Measurements from ENCODE around the gene SNX9. TPM values are rescaled to one million over a fixed set of nuclear protein-coding genes. Genes with fewer than 3 reads are reported as not detected.

SNX9 gene
- total RNA-seq, 1 experiment from 2014 or later = 33.1 TPM

- no peak overlapping the region for H3K27ac Mint-ChIP-seq (ENCODE audit: low read depth, unreplicated experiment)
- no peak for TF ChIP-seq CTCF (IDR thresholded peaks at IDR 0.05; ENCODE audit: unreplicated experiment)
- no TSS peak for BruUV-seq (replicated peaks)
- DNase-seq (ENCODE audit: unreplicated experiment) = no peak
- no peaks in the 10 kb centered on the region for H3K27me3 Mint-ChIP-seq (ENCODE audit: insufficient read depth, unreplicated experiment)
- intact Hi-C loops (cut with micrococcal nuclease) = no loop called here
- H3K4me1 Mint-ChIP-seq (ENCODE audit: insufficient read depth, unreplicated experiment) = no peaks in the 10 kb centered on the region
- H3K4me3 Mint-ChIP-seq (ENCODE audit: unreplicated experiment) = no peak overlapping the region
- POLR2A ChIA-PET = interaction anchor here (0.7 kb wide), 1 partner anchor 7 kb away, joined by 3 read pairs; no protein-coding TSS in a partner anchor
- peaks cover 55% of the 10 kb centered on the region for H3K36me3 Mint-ChIP-seq (ENCODE audit: insufficient read depth, unreplicated experiment)
- CTCF ChIA-PET = interaction anchor here (0.6 to 1.9 kb wide), 5 partner anchors 11 to 124 kb away, joined by 3 to 4 read pairs (median 4); no protein-coding TSS in a partner anchor
- no peaks in the 10 kb centered on the region for H3K9me3 Mint-ChIP-seq (ENCODE audit: unreplicated experiment)
Measured at GRCh38 chr6:157885211-157885788, 62.3 kb downstream of the SNX9 start.

- Mint-ChIP-seq H3K9me3 (ENCODE audit: unreplicated experiment) (no peaks in the 10 kb centered on the region), H3K27ac (ENCODE audit: low read depth, unreplicated experiment) (no peak overlapping the region), H3K4me3 (ENCODE audit: unreplicated experiment) (no peak overlapping the region), H3K27me3 (ENCODE audit: insufficient read depth, unreplicated experiment) (no peaks in the 10 kb centered on the region), H3K36me3 (ENCODE audit: insufficient read depth, unreplicated experiment) (peaks cover 56% of the 10 kb centered on the region), H3K4me1 (ENCODE audit: insufficient read depth, unreplicated experiment) (no peaks in the 10 kb centered on the region)
- TF ChIP-seq CTCF (IDR thresholded peaks at IDR 0.05; ENCODE audit: unreplicated experiment) = no peak
- POLR2A ChIA-PET = interaction anchor here (0.9 kb wide), 1 partner anchor 24 kb away, joined by 3 read pairs; no protein-coding TSS in a partner anchor
- intact Hi-C loops (cut with micrococcal nuclease) = no loop called here
- BruUV-seq (replicated peaks) = no TSS peak
- DNase-seq (ENCODE audit: unreplicated experiment) = no peak
- CTCF ChIA-PET = interaction anchor here (1.2 to 1.9 kb wide), 2 partner anchors 13 to 129 kb away, joined by 3 to 4 read pairs; no protein-coding TSS in a partner anchor
Measured at GRCh38 chr6:157885876-157886275, 62.8 kb downstream of the SNX9 start.

GRCh38 chr6:157887892-157888291 is 64.8 kb downstream of the SNX9 start:
- CTCF ChIA-PET = no interaction called here
- intact Hi-C loops (cut with micrococcal nuclease) = no loop called here
- DNase-seq (ENCODE audit: unreplicated experiment) = no peak
- Mint-ChIP-seq H3K4me3 (ENCODE audit: unreplicated experiment) (no peak overlapping the region), H3K27me3 (ENCODE audit: insufficient read depth, unreplicated experiment) (no peaks in the 10 kb centered on the region), H3K9me3 (ENCODE audit: unreplicated experiment) (no peaks in the 10 kb centered on the region), H3K27ac (ENCODE audit: low read depth, unreplicated experiment) (no peak overlapping the region), H3K4me1 (ENCODE audit: insufficient read depth, unreplicated experiment) (peaks cover 11% of the 10 kb centered on the region), H3K36me3 (ENCODE audit: insufficient read depth, unreplicated experiment) (peaks cover 58% of the 10 kb centered on the region)
- POLR2A ChIA-PET = no interaction called here
- no peak for TF ChIP-seq CTCF (IDR thresholded peaks at IDR 0.05; ENCODE audit: unreplicated experiment)
- no TSS peak for BruUV-seq (replicated peaks)

- TF ChIP-seq CTCF (IDR thresholded peaks at IDR 0.05; ENCODE audit: unreplicated experiment) = no peak
- no peak for DNase-seq (ENCODE audit: unreplicated experiment)
- Mint-ChIP-seq H3K36me3 (ENCODE audit: insufficient read depth, unreplicated experiment) (peaks cover 67% of the 10 kb centered on the region), H3K27me3 (ENCODE audit: insufficient read depth, unreplicated experiment) (no peaks in the 10 kb centered on the region), H3K4me1 (ENCODE audit: insufficient read depth, unreplicated experiment) (peaks cover 11% of the 10 kb centered on the region), H3K4me3 (ENCODE audit: unreplicated experiment) (no peak overlapping the region), H3K9me3 (ENCODE audit: unreplicated experiment) (no peaks in the 10 kb centered on the region), H3K27ac (ENCODE audit: low read depth, unreplicated experiment) (no peak overlapping the region)
- ChIA-PET CTCF (interaction anchor here (0.6 kb wide), 1 partner anchor 317 kb away, joined by 3 read pairs; no protein-coding TSS in a partner anchor), POLR2A (interaction anchor here (0.6 to 1.1 kb wide), 2 partner anchors 7 to 129 kb away, joined by 3 read pairs; no protein-coding TSS in a partner anchor)
- BruUV-seq (replicated peaks) = no TSS peak
- intact Hi-C loops (cut with micrococcal nuclease) = no loop called here
Measured at GRCh38 chr6:157891544-157892362, 68.7 kb downstream of the SNX9 start.

Measured in MCF 10A (cell line).